ENCODE results near the gene BID. TPM values are rescaled to one million over a fixed set of nuclear protein-coding genes. Genes with fewer than 3 reads are reported as not detected.

Gene BID
- total RNA-seq, 1 experiment from 2014 or later: 25.0 TPM

DNA sequence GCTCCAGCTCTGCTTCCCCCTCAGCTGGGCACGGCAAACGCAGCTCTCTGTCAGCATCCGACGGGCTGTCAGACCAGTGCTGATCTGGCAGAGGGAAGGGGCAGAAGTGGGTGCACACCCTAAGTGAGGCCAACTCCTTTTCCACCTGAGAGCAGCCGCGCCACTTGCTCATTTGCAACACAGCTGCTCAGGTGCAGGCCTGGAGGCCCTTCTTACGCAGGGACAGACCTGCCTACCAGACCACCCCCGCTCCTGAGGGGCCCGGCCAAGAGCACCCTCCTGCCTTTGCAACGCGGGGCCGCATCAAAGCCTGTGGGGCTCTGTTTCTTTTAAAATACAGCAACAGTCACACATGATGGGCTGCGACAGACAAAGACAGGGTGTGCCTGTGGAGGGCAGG is 47.8 kb upstream of the BID start:
- H3K4me1 Mint-ChIP-seq (ENCODE audit: insufficient read depth, unreplicated experiment): no peaks in the 10 kb centered on the region
- intact Hi-C loops (cut with micrococcal nuclease): no loop called here
- no peak overlapping the region for H3K4me3 Mint-ChIP-seq (ENCODE audit: unreplicated experiment)
- BruUV-seq (replicated peaks): no TSS peak
- H3K9me3 Mint-ChIP-seq (ENCODE audit: unreplicated experiment): no peaks in the 10 kb centered on the region
- no peaks in the 10 kb centered on the region for H3K27me3 Mint-ChIP-seq (ENCODE audit: insufficient read depth, unreplicated experiment)
- CTCF ChIA-PET: interaction anchor here (0.6 to 1.7 kb wide), 4 partner anchors 8 to 254 kb away, joined by 3 to 8 read pairs (median 4); no protein-coding TSS in a partner anchor
- H3K27ac Mint-ChIP-seq (ENCODE audit: low read depth, unreplicated experiment): no peak overlapping the region
- TF ChIP-seq CTCF (IDR thresholded peaks at IDR 0.05; ENCODE audit: unreplicated experiment): no peak
- peaks cover 38% of the 10 kb centered on the region for H3K36me3 Mint-ChIP-seq (ENCODE audit: insufficient read depth, unreplicated experiment)
- POLR2A ChIA-PET: no interaction called here
- no peak for DNase-seq (ENCODE audit: unreplicated experiment)

DNA sequence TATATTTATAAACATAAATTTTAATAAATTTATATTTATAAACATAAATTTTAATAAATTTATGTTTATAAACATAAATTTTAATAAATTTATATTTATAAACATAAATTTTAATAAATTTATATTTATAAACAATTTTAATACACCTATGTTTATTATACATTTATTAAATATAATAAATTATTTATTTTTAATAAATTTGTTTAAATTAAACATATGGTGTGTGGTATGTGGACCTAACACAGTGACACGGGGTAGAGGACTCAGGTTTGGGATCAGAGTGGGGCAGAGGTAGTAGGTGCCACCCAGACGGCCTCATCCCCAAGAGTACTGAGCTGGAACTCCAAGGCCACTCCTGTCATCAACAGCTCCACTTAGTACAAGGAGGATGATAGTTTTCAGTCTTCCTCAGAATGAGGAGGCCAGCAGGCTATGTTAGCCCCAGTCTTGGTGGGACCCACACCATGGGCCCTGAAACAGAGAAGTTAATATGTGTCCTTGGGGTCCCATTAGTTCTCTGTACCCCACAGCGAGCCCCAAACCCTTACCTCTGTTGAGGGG is 46.7 kb upstream of the BID start:
- Mint-ChIP-seq H3K36me3 (ENCODE audit: insufficient read depth, unreplicated experiment) (peaks cover 35% of the 10 kb centered on the region), H3K27me3 (ENCODE audit: insufficient read depth, unreplicated experiment) (no peaks in the 10 kb centered on the region), H3K9me3 (ENCODE audit: unreplicated experiment) (no peaks in the 10 kb centered on the region), H3K4me1 (ENCODE audit: insufficient read depth, unreplicated experiment) (no peaks in the 10 kb centered on the region), H3K4me3 (ENCODE audit: unreplicated experiment) (no peak overlapping the region), H3K27ac (ENCODE audit: low read depth, unreplicated experiment) (no peak overlapping the region)
- BruUV-seq (replicated peaks): no TSS peak
- CTCF ChIA-PET: interaction anchor here (0.7 kb wide), 1 partner anchor 258 kb away, joined by 4 read pairs; no protein-coding TSS in a partner anchor
- intact Hi-C loops (cut with micrococcal nuclease): no loop called here
- POLR2A ChIA-PET: no interaction called here
- no peak for TF ChIP-seq CTCF (IDR thresholded peaks at IDR 0.05; ENCODE audit: unreplicated experiment)
- DNase-seq (ENCODE audit: unreplicated experiment): no peak

GRCh38 chr22:17818649-17819048 is 44.4 kb upstream of the BID start:
- DNase-seq (ENCODE audit: unreplicated experiment): no peak
- peaks cover 37% of the 10 kb centered on the region for H3K36me3 Mint-ChIP-seq (ENCODE audit: insufficient read depth, unreplicated experiment)
- no peaks in the 10 kb centered on the region for H3K27me3 Mint-ChIP-seq (ENCODE audit: insufficient read depth, unreplicated experiment)
- no peaks in the 10 kb centered on the region for H3K9me3 Mint-ChIP-seq (ENCODE audit: unreplicated experiment)
- no TSS peak for BruUV-seq (replicated peaks)
- CTCF ChIA-PET: interaction anchor here (0.8 kb wide), 1 partner anchor 11 kb away, joined by 4 read pairs; no protein-coding TSS in a partner anchor
- no peak overlapping the region for H3K27ac Mint-ChIP-seq (ENCODE audit: low read depth, unreplicated experiment)
- H3K4me3 Mint-ChIP-seq (ENCODE audit: unreplicated experiment): no peak overlapping the region
- POLR2A ChIA-PET: no interaction called here
- no peak for TF ChIP-seq CTCF (IDR thresholded peaks at IDR 0.05; ENCODE audit: unreplicated experiment)
- intact Hi-C loops (cut with micrococcal nuclease): no loop called here
- H3K4me1 Mint-ChIP-seq (ENCODE audit: insufficient read depth, unreplicated experiment): no peaks in the 10 kb centered on the region

DNA sequence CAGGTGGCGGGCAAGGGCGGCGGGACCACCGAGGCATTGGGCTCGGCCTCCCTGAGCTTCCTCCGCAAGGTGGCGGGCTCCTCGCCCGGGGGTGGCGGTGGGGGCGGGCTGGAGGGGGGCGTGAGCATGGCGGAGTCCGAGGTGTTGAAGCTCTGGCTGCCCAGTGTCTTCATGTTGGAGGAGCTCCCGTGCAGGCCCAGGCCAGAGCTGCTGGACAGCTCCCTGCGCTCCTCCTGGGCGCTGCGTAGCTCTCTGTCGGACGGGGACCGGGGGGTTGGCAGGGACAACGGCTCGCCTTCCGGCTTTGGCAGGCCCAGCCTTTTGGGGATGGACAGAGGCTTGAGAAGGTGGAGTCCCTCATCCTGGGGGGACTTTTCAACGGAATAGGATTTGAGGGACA is 43.9 kb upstream of the BID start:
- H3K9me3 Mint-ChIP-seq (ENCODE audit: unreplicated experiment): no peaks in the 10 kb centered on the region
- no peak for DNase-seq (ENCODE audit: unreplicated experiment)
- H3K36me3 Mint-ChIP-seq (ENCODE audit: insufficient read depth, unreplicated experiment): peaks cover 41% of the 10 kb centered on the region
- no TSS peak for BruUV-seq (replicated peaks)
- H3K27me3 Mint-ChIP-seq (ENCODE audit: insufficient read depth, unreplicated experiment): no peaks in the 10 kb centered on the region
- H3K4me3 Mint-ChIP-seq (ENCODE audit: unreplicated experiment): no peak overlapping the region
- H3K4me1 Mint-ChIP-seq (ENCODE audit: insufficient read depth, unreplicated experiment): no peaks in the 10 kb centered on the region
- ChIA-PET CTCF (interaction anchor here (0.8 kb wide), 1 partner anchor 12 kb away, joined by 4 read pairs; no protein-coding TSS in a partner anchor), POLR2A (no interaction called here)
- intact Hi-C loops (cut with micrococcal nuclease): no loop called here
- no peak for TF ChIP-seq CTCF (IDR thresholded peaks at IDR 0.05; ENCODE audit: unreplicated experiment)
- H3K27ac Mint-ChIP-seq (ENCODE audit: low read depth, unreplicated experiment): no peak overlapping the region
